K562 (cell line): ENCODE measurements around the gene ADGRG1. TPM values are rescaled to one million over a fixed set of nuclear protein-coding genes. Genes with fewer than 3 reads are reported as not detected.

Source experiments
- ATAC-seq: fragments of 200-7000 bp; cut with Tn5 transposase; 3 replicates; pipeline ENCODE4 v1.9.1; 2020; ENCODE audit warnings: moderate library complexity
- BruUV-seq: library from RNA; stranded (reverse); fragments of 400-500 nt; replicated peaks from 2 replicates; lab custom pipeline; 2021; lab: Mats Ljungman, UMichigan
- CTCF ChIA-PET: fragments of 300-600 bp; formaldehyde crosslinking; extraction: SDS; loops from one replicate; lab custom pipeline; 2021; ENCODE audit warnings: low intra/inter-chr PET ratio; lab: Yijun Ruan, JAX
- POLR2A ChIA-PET: fragments of 300-600, 350-650 bp; sonication (Branson Sonifier 250); formaldehyde crosslinking; extraction: SDS; loops from one replicate; lab custom pipeline; 2021; ENCODE audit warnings: antibody characterized with exemption, inconsistent platforms; lab: Yijun Ruan, JAX
- DNase-seq, 4 experiments: peaks; one replicate each; pipeline versions ENCODE4 v3.0.0 to v3.0.0-alpha.2; 2011 to 2018; ENCODE audit warnings: low spot score in 3 of 4, mixed read lengths in 3 of 4; ENCODE audit errors: extremely low read depth in 1 of 4
- FAIRE-seq: peaks from 2 replicates; lab custom pipeline; 2011; peaks lifted over from hg19 to GRCh38; lab: Jason Lieb, UNC
- H2AFZ ChIP-seq: 2 replicates; pipeline ENCODE4 v1.6.0; 2011; ENCODE audit warnings: low read depth, low read length, control low read depth, inconsistent platforms
- H3K27ac ChIP-seq: fragments of 200-600 bp; 3 replicates; pipeline ENCODE4 v1.8.0; 2011; ENCODE audit warnings: low read depth, mild to moderate bottlenecking, control low read depth, inconsistent platforms, low read length, moderate library complexity, mixed read lengths; ENCODE audit errors: extremely low read depth
- H3K27me3 ChIP-seq, 2 experiments: fragments of 300-600 bp in 1 of 2; 2 replicates in 1 of 2; 3 replicates in 1 of 2; pipeline versions ENCODE4 v1.6.0 to v1.8.0; 2011; ENCODE audit warnings: inconsistent platforms in 2 of 2, low read length in 2 of 2, mild to moderate bottlenecking in 1 of 2, mixed read lengths in 1 of 2, moderate library complexity in 1 of 2; ENCODE audit not compliant: control insufficient read depth in 2 of 2, insufficient read depth in 2 of 2
- H3K36me3 ChIP-seq: fragments of 300-600 bp; 3 replicates; pipeline ENCODE4 v1.8.0; 2011; ENCODE audit warnings: mild to moderate bottlenecking, low read length, inconsistent platforms; ENCODE audit not compliant: control insufficient read depth, insufficient read depth
- H3K4me1 ChIP-seq, 2 experiments: fragments of 200-600 bp in 1 of 2; replicated peaks in 1 of 2; 2 replicates in 1 of 2; 3 replicates in 1 of 2; pipeline versions ENCODE4 v1.5.1 to v1.8.0; 2011; ENCODE audit warnings: inconsistent platforms in 2 of 2, low read length in 2 of 2, mild to moderate bottlenecking in 1 of 2, mixed read lengths in 1 of 2, moderate library complexity in 1 of 2; ENCODE audit not compliant: control insufficient read depth in 2 of 2, insufficient read depth in 2 of 2
- H3K4me2 ChIP-seq: 2 replicates; pipeline ENCODE4 v1.6.1; 2011; ENCODE audit warnings: low read length, control low read depth, inconsistent platforms, mixed read lengths; ENCODE audit not compliant: insufficient read depth
- H3K4me3 ChIP-seq: fragments of 200-600 bp; sonication (generic), shearing (Covaris generic); 2 replicates; pipeline ENCODE4 v1.5.1; 2016; ENCODE audit warnings: control low read depth, inconsistent platforms
- H3K79me2 ChIP-seq: fragments of 200-600 bp; 3 replicates; pipeline ENCODE4 v1.8.0; 2011; ENCODE audit warnings: low read length, inconsistent platforms; ENCODE audit not compliant: control insufficient read depth, insufficient read depth
- H3K9ac ChIP-seq, 2 experiments: 2 replicates each; pipeline versions ENCODE4 v1.6.0 to v1.6.1; 2011; ENCODE audit warnings: low read depth in 2 of 2, low read length in 2 of 2, control low read depth in 1 of 2, inconsistent platforms in 1 of 2, mild to moderate bottlenecking in 1 of 2, mixed read lengths in 1 of 2; ENCODE audit not compliant: insufficient read depth in 1 of 2
- H3K9me1 ChIP-seq: one replicate; pipeline ENCODE4 v1.6.0; 2011; ENCODE audit warnings: inconsistent platforms, mild to moderate bottlenecking, low read length, moderate library complexity; ENCODE audit not compliant: control insufficient read depth, insufficient read depth
- H3K9me3 ChIP-seq: replicated peaks from 2 replicates; pipeline ENCODE4 v1.5.1; 2011; ENCODE audit warnings: low read depth, low read length, inconsistent platforms; ENCODE audit not compliant: control insufficient read depth, insufficient read depth
- H4K20me1 ChIP-seq: replicated peaks from 2 replicates; pipeline ENCODE4 v1.6.1; 2011; ENCODE audit warnings: low read length, inconsistent platforms, mixed read lengths; ENCODE audit not compliant: control insufficient read depth, insufficient read depth
- CTCF ChIP-seq, 3 experiments: IDR thresholded peaks in 2 of 3; conservative IDR thresholded peaks in 1 of 3; 2 replicates each; pipeline ENCODE4 v1.5.1; 2011 to 2012; ENCODE audit warnings: low read length in 3 of 3, mild to moderate bottlenecking in 3 of 3, control low read depth in 2 of 3, improper control_type of control experiment in 1 of 3, inconsistent platforms in 1 of 3, low read depth in 1 of 3, mixed read lengths in 1 of 3, moderate library complexity in 1 of 3; ENCODE audit not compliant: insufficient read depth in 2 of 3
- ELF2 ChIP-seq: fragments of 250-450 bp; sonication (Bioruptor Pico); IDR thresholded peaks from 2 replicates; pipeline ENCODE4 v1.5.0; 2021; ENCODE audit warnings: mild to moderate bottlenecking
- ETV1 ChIP-seq: fragments of 450-650 bp; conservative IDR thresholded peaks from 2 replicates; pipeline ENCODE4 v1.6.1; 2016; ENCODE audit warnings: missing genetic modification characterization, control low read depth, low read depth, missing compliant biosample characterization
- FOXA3 ChIP-seq, 2 experiments: fragments of 450-650 bp in 1 of 2; sonication (generic) in 1 of 2; formaldehyde crosslinking; IDR thresholded peaks in 1 of 2; conservative IDR thresholded peaks in 1 of 2; 2 replicates each; pipeline versions ENCODE4 v1.4.0 to v1.8.0; 2020 to 2022; ENCODE audit warnings: mild to moderate bottlenecking in 2 of 2, missing genetic modification reagents in 1 of 2
- RAD21 ChIP-seq, 2 experiments: fragments of 250-450 bp in 1 of 2; fragments of 450-650 bp in 1 of 2; sonication (Bioruptor Pico) in 1 of 2; formaldehyde crosslinking in 1 of 2; IDR thresholded peaks in 1 of 2; conservative IDR thresholded peaks in 1 of 2; 2 replicates each; pipeline versions ENCODE4 v1.4.0 to v1.8.0; 2020 to 2022; ENCODE audit warnings: mild to moderate bottlenecking in 2 of 2, moderate library complexity in 1 of 2
- RERE ChIP-seq: sonication (generic); formaldehyde crosslinking; IDR thresholded peaks from 2 replicates; pipeline ENCODE4 v1.8.0; 2023; ENCODE audit warnings: missing genetic modification reagents, mild to moderate bottlenecking, borderline replicate concordance
- USF1 ChIP-seq: sonication (generic); formaldehyde crosslinking; IDR thresholded peaks from 2 replicates; pipeline ENCODE4 v1.9.0; 2022; ENCODE audit warnings: mild to moderate bottlenecking, missing genetic modification reagents
- ZNF24 ChIP-seq: fragments of 450-650 bp; IDR thresholded peaks from 2 replicates; pipeline ENCODE4 v1.6.1; 2016
- WGBS: fragments of 100-300 bp; shearing (Covaris generic); methylation state at CpG from one replicate; pipeline ENCODE4 v1.1.6; 2016; ENCODE audit warnings: low coverage, mixed read lengths; ENCODE audit not compliant: insufficient coverage; ENCODE audit errors: missing lambda C conversion rate; 5-methylcytosine and 5-hydroxymethylcytosine counted together
- in situ Hi-C: fragments of 300-500 bp; cut with MboI; formaldehyde crosslinking; loops from 4 replicates; pipeline ENCODE4 v1.15.0; 2018; ENCODE audit warnings: inconsistent platforms, mixed read lengths
- intact Hi-C: fragments of 100-400 bp; cut with micrococcal nuclease; formaldehyde crosslinking; loops from 2 replicates; pipeline ENCODE4 v1.14.2; 2022
- polyA plus RNA-seq, 8 experiments: library from polyadenylated mRNA; depleted of rRNA in 4 of 8; stranded (reverse) in 5 of 8; unstranded in 3 of 8; fragments of >200 nt; fragmentation: Nextera tagmentation in 2 of 8; fragmentation: Illumina TruSeq in 1 of 8; extraction: Ambion mirVana in 2 of 8; extraction: Trizol in 1 of 8; gene quantifications; 2 replicates each; pipeline versions ENCODE4 v1.2.1 to v1.2.3, GENCODE V29; 2011 to 2014; ENCODE audit warnings: inconsistent platforms in 1 of 8, missing spikeins in 1 of 8
- total RNA-seq, 7 experiments: library from RNA; depleted of rRNA in 6 of 7; stranded (reverse); fragments of >200 nt in 6 of 7; fragmentation: Illumina TruSeq in 2 of 7; extraction: Trizol in 2 of 7; gene quantifications; 2 replicates each; pipeline versions ENCODE4 v1.2.1 to v1.2.3, GENCODE V29; 2011 to 2021; ENCODE audit warnings: low replicate concordance in 1 of 7
- TF ChIP-seq, protein P1 (sequence below): fragments of 250-450 bp; sonication (Bioruptor Pico); IDR thresholded peaks from 2 replicates; pipeline ENCODE4 v1.8.0; 2021; ENCODE audit warnings: borderline replicate concordance, mild to moderate bottlenecking, moderate library complexity; ENCODE audit not compliant: poor library complexity, severe bottlenecking

Gene ADGRG1
- total and polyA plus RNA-seq, 9 of the 15 experiments (the other 6 are each of a cell fraction or from before 2014, with no cell fraction given): 0.04 to 0.31 (median 0.16) TPM; not detected in 6

DNA sequence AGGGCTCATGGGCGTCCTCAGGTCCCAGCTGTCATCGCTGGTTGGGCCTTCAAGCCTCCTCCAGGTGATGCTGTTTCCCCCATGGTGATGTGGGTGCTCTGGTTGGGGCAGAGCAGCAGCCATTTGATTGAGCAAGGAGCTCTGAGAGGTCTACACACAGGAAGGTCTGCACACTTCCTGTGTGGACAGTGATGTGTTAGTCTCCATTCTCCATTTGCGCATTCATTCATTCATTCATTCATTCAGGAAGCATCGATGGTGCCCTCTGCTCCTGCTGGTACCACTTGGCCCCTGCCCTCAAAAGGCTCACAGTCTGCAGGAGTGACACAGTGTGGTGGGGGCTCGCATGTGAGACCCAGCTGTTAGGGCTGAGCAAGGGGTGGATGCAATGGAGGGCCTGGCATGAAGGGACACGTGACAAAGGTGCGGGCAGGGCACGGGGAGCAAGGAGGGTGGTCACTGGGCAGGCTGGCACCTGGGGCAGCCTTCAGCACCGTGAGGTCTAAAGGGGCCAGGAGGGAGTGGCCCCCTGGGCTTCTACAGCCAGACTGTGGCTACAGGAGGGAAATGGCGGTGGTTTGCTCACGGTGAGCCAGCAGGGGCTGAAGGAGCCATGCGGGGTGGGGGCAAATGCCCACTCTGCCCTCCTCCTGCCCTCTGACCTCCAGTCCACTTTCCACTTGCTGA is 41.2 kb downstream of the ADGRG1 start:
- Histone ChIP-seq H3K27ac (no peak overlapping the region), H3K4me2 (no peak overlapping the region), H4K20me1 (no peaks in the 10 kb centered on the region), H3K36me3 (no peaks in the 10 kb centered on the region), H3K9me3 (no peaks in the 10 kb centered on the region), H3K27me3 (0 out of 5 replicates have a peak, but pooled peaks cover 0 to 5% of the 10 kb centered on the region in 2 experiments), H3K79me2 (no peaks in the 10 kb centered on the region), H3K4me1 (peaks cover 24 to 35% of the 10 kb centered on the region in 2 experiments), H3K9ac (peak overlapping the region in 1 of 2 experiments; percentile 60; a peak in 2 of 4 replicates), H3K4me3 (no peak overlapping the region), H3K9me1 (peaks cover 3% of the 10 kb centered on the region), H2AFZ (no peak overlapping the region; the same call in 1 of the 2 replicates)
- in situ Hi-C loops (loop anchor here (5.0 kb wide), 1 partner anchor 48 kb away; no protein-coding TSS in a partner anchor), intact Hi-C loops (loop anchor here (10.0 kb wide), 1 partner anchor 225 kb away; no protein-coding TSS in a partner anchor)
- 70% methylated on average over 12 of the region's 12 CpGs for WGBS
- peak in 1 of 4 experiments; percentile 17 for DNase-seq
- CTCF ChIA-PET: no interaction called here
- FAIRE-seq: peak; percentile 23
- ATAC-seq: no peak
- POLR2A ChIA-PET: interaction anchor here (1.1 kb wide), 1 partner anchor 14 kb away, joined by 5 read pairs; no protein-coding TSS in a partner anchor
- BruUV-seq: no TSS peak
- TF ChIP-seq, protein P1, sequence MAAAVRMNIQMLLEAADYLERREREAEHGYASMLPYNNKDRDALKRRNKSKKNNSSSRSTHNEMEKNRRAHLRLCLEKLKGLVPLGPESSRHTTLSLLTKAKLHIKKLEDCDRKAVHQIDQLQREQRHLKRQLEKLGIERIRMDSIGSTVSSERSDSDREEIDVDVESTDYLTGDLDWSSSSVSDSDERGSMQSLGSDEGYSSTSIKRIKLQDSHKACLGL (CRISPR knock-in tag): no peak
- peak; percentile 27; the same call in 1 of the 2 replicates for TF ChIP-seq ETV1 (tag)
- 0 out of 4 replicates have a peak, but pooled peaks of 1 of the 2 experiments have one; percentile 57 for TF ChIP-seq FOXA3 (CRISPR knock-in tag; conservative IDR thresholded peaks at IDR 0.05 in 1 of 2, IDR thresholded peaks at IDR 0.05 in 1 of 2)
- peak in 1 of 2 experiments; percentile 41; a peak in 1 of 4 replicates for TF ChIP-seq RAD21 (CRISPR knock-in tag; conservative IDR thresholded peaks at IDR 0.05 in 1 of 2, IDR thresholded peaks at IDR 0.05 in 1 of 2)
- TF ChIP-seq CTCF (IDR thresholded peaks at IDR 0.05 in 2 of 3, conservative IDR thresholded peaks at IDR 0.05 in 1 of 3; ENCODE audit: insufficient read depth in 2 of 3, low read depth in 1 of 3, low read length in 3 of 3): peak in 2 of 3 experiments; percentile 27 to 43; a peak in 2 of 6 replicates
- TF ChIP-seq USF1 (CRISPR knock-in tag): peak; percentile 37; the same call in 1 of the 2 replicates
- TF ChIP-seq ELF2 (CRISPR knock-in tag): no peak
- peak; percentile 86 for TF ChIP-seq ZNF24
- no peak for TF ChIP-seq RERE (CRISPR knock-in tag)
